ENCODE results near the gene BAHD1.
A peak's percentile ranks its signal among the peaks of the same experiment; 100 is the strongest.

BAHD1 gene
- 65.4 to 70.2 reads per million in 2 experiments for total RNA-seq

DNA sequence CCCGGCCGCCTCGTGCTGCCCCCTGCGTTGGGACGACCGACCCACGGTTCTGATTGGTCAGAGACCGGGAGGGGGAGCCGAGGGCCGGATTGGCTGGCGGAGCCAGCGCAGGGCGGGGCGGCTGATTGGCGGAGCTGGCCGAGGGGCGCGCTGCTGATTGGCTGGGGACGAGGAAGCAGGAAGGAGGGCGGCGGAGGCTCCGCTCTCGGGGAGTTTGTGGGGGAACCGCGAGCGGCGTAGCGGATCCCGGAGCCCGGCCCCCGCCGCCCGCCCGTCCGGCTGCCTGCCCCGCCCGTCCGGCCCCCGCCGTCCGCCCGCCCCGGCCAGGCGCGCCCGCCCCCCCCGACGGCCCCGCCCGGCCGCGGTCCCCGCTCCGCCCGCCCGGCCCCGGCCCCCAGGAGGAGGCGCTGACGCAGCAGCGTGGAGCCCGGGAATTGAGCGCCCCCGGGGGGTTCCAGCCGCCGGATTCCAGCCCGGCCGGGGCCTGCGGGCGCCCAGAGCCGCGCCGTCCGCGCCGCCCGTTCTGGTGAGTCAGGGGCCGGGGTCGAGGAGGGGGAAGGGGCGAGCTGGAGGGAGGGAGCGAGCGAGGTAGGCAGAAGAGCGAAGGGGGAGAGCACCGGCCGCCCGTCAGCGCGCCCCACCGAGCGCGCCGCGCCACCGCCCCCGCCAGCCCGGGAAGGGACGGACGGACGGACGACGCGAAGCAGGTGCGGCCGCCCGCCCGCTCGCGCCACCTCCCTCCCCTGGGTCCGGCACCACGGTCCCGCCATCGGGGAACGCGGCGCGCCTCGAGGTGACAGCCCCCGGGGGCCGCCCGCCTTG, at the start of gene BAHD1:
BAHD1 (plus strand) TSS at position 211 of the 822 bp plus-strand sequence. CDS start 17,512 bp downstream, outside the sequence.
- DNase-seq (ENCODE audit: low read depth) = peak; percentile 89

DNA sequence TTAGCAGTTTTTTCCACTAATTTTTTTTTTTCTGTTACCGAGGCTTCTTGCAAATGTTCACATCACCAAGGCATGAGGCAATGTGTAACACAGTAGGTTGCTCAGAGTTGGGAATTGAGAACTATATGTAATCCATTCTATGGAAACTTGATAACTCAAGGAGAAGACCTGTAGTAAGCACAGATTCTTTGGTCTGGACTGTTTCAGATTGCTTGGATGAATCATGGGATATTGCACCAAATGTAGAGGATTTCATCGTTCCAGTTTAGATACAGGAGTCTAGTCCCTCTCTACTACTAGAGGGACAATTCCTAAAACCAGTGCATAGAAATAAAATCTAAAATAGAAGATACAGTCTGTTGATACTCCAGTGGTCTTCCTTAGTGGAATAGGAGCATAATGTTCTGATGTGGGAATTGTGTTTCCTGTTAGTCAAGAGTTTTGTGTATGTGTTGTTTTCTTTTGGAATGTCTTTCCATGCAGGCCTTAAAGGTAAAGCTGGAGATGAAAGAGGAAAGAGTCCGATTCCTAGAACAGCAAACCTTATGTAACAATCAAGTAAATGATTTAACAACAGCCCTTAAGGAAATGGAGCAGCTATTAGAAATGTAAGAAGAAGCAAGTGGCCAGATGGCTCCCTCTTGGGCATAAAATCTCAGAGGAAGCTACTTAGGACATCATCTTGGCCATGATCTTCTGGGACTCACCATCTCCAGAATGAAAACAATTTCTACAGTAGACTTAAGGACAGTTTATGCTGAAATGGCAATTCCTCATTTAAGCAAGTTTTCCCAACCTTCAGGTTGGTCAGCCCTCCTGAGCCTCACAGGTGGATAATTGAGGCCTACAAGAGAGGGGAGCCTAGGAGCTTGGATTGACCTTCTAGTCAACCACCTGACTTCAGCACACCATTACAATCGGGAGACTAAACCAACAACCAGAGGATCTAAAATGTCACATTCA, 47.5 kb upstream of the BAHD1 start:
- no peak for DNase-seq (ENCODE audit: low read depth)

DNA sequence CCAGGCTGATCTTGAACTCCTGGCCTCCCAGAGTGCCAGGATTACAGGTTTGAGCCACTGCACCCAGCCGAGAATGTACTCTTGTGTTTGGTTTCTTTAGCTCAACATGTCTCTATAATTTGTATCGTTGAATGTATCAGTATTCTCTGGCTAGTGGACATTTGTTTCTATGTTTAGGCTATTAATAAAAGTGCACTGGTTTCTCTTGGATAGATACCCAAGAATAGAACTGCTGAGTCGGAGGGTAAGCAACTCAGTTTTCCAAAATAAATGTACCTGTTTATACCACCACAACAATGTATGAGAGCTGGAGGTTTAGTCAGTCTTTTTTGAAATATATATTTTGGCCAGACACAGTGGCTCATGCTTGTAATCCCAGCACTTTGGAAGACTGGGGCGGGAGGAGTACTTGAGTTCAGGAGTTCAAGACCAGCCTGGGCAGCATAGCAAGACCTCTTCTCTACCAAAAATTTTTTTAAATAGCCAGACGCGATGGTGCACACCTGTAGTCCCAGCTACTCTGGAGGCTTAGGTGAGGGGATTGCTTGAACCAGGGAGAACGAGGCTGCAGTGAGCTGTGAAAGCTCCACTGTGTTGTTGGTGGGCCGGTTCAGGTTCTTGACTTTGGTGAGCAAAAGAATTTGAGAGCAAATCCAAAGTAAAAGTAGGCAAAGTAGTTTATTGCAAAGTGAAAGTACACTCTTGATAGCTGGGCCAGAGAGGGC, 42.9 kb upstream of the BAHD1 start:
- no peak for DNase-seq (ENCODE audit: low read depth)

DNA sequence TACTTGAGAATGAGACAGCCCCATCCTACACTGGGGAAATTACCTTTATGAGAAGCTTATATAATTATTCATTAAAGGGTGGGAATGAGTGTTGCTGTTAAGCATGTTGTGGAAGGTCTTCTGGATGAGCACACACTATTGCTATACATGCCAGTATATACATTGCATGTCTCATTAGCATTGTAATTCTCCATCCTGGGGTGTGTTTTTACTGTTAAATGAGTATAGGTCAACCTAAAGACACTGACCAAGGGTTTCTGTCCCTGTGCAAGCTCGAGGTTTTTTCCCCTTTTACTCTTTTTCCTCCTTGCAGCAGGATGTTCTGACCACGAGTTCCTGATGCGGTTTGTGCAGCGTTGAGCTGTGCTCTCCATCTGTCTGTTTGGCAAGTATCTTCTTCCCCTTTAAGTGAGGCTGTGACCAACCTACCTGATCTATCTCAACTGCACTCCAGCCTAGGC, 42.3 kb upstream of the BAHD1 start:
- no peak for DNase-seq (ENCODE audit: low read depth)

GRCh38 chr15:40399370-40399769, 41.4 kb upstream of the BAHD1 start:
- no peak for DNase-seq (ENCODE audit: low read depth)

- DNase-seq (ENCODE audit: low read depth) = peak; percentile 72
These were observed 35.0 kb upstream of the BAHD1 start, which contains the start of gene IVD for GRCh38 chr15:40405501-40406381. TSS of gene IVD (plus strand) at chr15:40405795. CDS start at chr15:40405828, 33 bp downstream.

DNA sequence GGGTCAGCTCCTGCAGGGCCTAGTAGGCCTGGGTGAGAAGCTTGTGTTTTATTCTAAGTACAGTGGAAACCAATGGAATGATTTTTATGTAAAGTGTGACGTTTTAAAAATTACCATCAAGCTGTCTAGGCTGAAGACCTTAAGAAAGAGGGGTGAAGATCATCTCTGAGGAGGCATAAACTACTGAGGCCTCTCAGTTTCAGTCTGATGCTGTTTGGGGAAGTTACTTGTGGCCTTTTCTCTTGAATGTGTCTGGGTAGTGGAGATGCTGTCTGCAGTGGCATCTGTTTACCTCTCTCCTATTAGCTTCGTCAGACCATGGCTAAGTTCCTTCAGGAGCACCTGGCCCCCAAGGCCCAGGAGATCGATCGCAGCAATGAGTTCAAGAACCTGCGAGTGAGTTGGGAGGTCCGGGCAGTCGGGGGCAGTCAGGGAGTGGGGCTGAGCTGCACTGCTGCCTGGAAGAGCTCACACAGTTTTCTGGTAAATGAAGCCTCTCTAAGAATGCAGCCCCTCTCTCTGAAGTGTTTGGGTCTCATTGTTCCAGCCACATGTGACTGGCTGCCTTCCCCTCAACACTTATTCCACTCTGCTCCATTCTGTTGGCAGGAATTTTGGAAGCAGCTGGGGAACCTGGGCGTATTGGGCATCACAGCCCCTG, 33.3 kb upstream of the BAHD1 start:
- no peak for DNase-seq (ENCODE audit: low read depth)

DNA sequence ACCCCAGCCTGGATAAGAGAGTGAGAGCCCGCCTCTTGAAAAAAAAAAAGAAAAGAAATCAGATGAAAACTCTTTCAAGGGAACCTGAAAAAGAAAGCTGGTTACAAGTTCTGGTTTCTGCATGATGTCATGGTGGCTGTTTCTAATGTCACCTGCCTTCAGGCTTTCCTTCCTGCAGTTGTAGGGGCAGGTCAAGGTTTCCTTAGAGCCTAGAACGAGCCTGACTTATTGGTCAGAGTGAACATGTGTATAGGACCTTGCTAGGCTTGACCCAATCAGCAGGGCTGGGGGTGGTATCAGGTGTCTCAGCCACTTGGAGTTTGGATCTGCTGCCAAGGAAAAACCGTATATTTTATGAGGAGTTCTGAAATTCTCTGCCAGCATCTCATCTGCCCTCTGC, 31.4 kb upstream of the BAHD1 start:
- no peak for DNase-seq (ENCODE audit: low read depth)

GRCh38 chr15:40410476-40410875, 30.3 kb upstream of the BAHD1 start:
- no peak for DNase-seq (ENCODE audit: low read depth)

DNA sequence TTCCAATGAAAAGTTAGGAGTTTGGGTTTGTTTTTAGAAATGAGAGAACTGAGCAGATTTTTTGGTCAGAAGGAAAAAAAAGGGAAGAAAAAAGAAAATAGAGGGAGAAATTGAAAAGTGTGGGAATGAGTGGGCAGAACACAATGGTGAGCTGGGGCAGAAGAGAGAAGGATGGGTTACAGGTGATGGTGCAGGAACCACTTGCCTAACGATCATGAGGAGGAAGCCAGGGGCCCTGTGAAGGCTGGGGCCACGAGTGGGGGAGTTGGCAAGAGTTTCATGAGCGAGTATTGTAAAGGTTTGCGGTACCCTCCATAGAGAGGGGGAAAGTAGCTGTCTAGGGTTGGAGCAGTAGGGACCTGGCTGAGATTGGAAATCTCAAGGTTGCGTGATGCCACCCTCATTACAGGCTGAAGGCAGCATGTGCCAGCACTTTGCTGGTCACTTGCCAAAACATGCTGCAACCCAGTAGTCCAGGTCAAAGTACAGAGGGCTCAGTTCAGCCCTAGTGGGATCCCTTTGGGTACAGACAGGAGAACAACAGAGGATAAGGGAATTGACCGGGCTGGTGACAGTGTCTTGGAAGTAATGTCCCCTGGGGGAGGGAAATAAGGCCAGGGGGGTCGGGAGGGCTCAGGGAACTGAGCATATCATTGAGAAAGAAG, 28.5 kb upstream of the BAHD1 start:
- DNase-seq (ENCODE audit: low read depth) = no peak

DNA sequence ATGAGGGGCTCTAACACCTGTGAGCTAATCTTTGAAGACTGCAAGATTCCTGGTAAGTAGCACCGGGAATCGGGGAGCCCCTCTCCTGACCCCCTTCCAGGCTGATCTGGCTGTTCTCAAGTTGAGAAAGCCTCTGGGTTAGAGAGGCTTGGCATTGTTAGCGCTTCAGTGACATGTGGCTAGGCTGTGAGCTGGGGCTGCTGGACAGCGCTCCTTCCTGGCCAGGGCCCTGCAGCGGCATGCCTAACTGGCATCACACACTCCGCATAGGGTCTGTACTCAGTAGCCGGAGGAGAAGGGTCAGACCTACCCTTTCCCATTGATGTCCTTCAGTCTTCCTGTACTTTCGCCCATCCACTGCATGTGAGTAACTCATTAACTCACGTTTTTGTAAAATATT, 27.7 kb upstream of the BAHD1 start:
- DNase-seq (ENCODE audit: low read depth) = no peak

DNA sequence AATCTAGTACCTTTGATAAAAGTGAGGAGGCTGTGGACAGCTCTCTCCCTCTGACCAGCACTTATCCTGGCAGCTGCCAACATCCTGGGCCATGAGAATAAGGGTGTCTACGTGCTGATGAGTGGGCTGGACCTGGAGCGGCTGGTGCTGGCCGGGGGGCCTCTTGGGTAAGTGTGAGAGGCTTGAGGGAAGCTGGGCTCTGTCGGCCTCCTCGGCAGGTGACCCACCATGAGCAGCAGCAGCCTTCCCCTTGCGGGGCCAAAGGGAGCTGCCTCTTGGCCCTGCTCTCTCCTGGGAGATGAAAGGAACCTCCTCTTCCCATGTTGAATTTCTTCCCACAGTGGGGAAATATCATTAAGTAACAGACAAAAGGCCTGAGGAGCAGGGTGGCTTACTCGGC, 25.9 kb upstream of the BAHD1 start:
- DNase-seq (ENCODE audit: low read depth) = no peak

DNA sequence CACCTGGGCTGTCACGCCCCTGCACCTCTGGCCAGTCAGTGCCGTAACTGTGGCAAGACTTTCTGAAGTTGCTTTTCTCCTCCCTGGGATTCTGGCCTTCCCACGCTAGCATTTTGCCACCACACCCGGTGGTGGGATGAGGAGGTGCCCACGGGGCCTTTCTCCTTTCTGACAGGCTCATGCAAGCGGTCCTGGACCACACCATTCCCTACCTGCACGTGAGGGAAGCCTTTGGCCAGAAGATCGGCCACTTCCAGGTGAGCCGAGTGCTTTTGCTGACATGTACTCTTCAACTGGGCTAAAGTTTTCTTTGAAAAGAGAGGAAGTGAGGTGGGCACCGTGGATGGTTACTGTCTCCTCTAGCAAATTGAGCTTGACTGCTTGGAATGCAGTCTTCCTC, 25.5 kb upstream of the BAHD1 start:
- DNase-seq (ENCODE audit: low read depth) = no peak

GRCh38 chr15:40416056-40416455, 24.7 kb upstream of the BAHD1 start:
- no peak for DNase-seq (ENCODE audit: low read depth)

GRCh38 chr15:40418126-40418525, 22.6 kb upstream of the BAHD1 start:
- no peak for DNase-seq (ENCODE audit: low read depth)

GRCh38 chr15:40420071-40420713, 20.6 kb upstream of the BAHD1 start:
- DNase-seq (ENCODE audit: low read depth) = no peak

GRCh38 chr15:40420793-40421192, 20.0 kb upstream of the BAHD1 start:
- no peak for DNase-seq (ENCODE audit: low read depth)

- DNase-seq (ENCODE audit: low read depth) = peak; percentile 71
These were observed 19.3 kb upstream of the BAHD1 start for GRCh38 chr15:40421246-40422157.
